Liver (tissue), 9 donors: ENCODE data around the gene ARTN. TPM values are rescaled to one million over a fixed set of nuclear protein-coding genes. Genes with fewer than 3 reads are reported as not detected.

Source experiments
- DNase-seq: peaks from one replicate; pipeline ENCODE4 v3.0.0-alpha.2; 2017; ENCODE audit warnings: low spot score
- H3K27ac ChIP-seq, 2 donors: one replicate each; pipeline ENCODE4 v1.7.0; 2013; ENCODE audit warnings: inconsistent platforms in 2 of 2, low read length in 2 of 2, control low read depth in 1 of 2, low read depth in 1 of 2, mild to moderate bottlenecking in 1 of 2
- H3K27me3 ChIP-seq, 4 donors: one replicate each; pipeline versions ENCODE4 v1.6.1 to v1.7.0; 2013; ENCODE audit warnings: low read length in 3 of 4, inconsistent platforms in 1 of 4, mild to moderate bottlenecking in 1 of 4, moderate library complexity in 1 of 4; ENCODE audit not compliant: control insufficient read depth in 4 of 4, insufficient read depth in 4 of 4
- H3K36me3 ChIP-seq, 4 donors: one replicate each; pipeline versions ENCODE4 v1.6.1 to v1.7.0; 2013; ENCODE audit warnings: low read length in 3 of 4, mild to moderate bottlenecking in 3 of 4, low read depth in 1 of 4, moderate library complexity in 1 of 4; ENCODE audit not compliant: control insufficient read depth in 4 of 4, insufficient read depth in 3 of 4
- H3K4me1 ChIP-seq, 4 donors: one replicate each; pipeline versions ENCODE4 v1.6.1 to v1.7.0; 2013; ENCODE audit warnings: low read length in 3 of 4, mild to moderate bottlenecking in 3 of 4, moderate library complexity in 1 of 4; ENCODE audit not compliant: control insufficient read depth in 4 of 4, insufficient read depth in 4 of 4
- H3K4me3 ChIP-seq, 3 donors: one replicate each; pipeline versions ENCODE4 v1.6.1 to v1.7.0; 2013; ENCODE audit warnings: low read length in 3 of 3, control low read depth in 1 of 3, low read depth in 1 of 3, mild to moderate bottlenecking in 1 of 3
- H3K9ac ChIP-seq, 2 donors: one replicate each; pipeline ENCODE4 v1.7.0; 2013; ENCODE audit warnings: low read length in 2 of 2, mild to moderate bottlenecking in 2 of 2, moderate library complexity in 2 of 2, control low read depth in 1 of 2, low read depth in 1 of 2
- H3K9me3 ChIP-seq, 4 donors: one replicate each; pipeline versions ENCODE4 v1.6.1 to v1.7.0; 2013; ENCODE audit warnings: low read length in 3 of 4; ENCODE audit not compliant: control insufficient read depth in 4 of 4
- ATF3 ChIP-seq: IDR thresholded peaks from 2 replicates; pipeline ENCODE4 v1.6.1; 2016; ENCODE audit warnings: antibody characterized with exemption
- CTCF ChIP-seq: fragments of 150-350 bp; IDR thresholded peaks from 2 replicates; pipeline ENCODE4 v1.5.1; 2017; ENCODE audit warnings: improper control_type of control experiment, low read depth, low read length; ENCODE audit not compliant: missing input control
- FOXA1 ChIP-seq: IDR thresholded peaks from 2 replicates; pipeline ENCODE4 v1.6.1; 2016; ENCODE audit warnings: antibody characterized with exemption
- FOXA2 ChIP-seq: IDR thresholded peaks from 2 replicates; pipeline ENCODE4 v1.6.1; 2016; ENCODE audit warnings: antibody characterized with exemption
- GABPA ChIP-seq, 2 donors: IDR thresholded peaks in 1 of 2; conservative IDR thresholded peaks in 1 of 2; 2 replicates each; pipeline ENCODE4 v1.6.1; 2016; ENCODE audit warnings: antibody characterized with exemption in 2 of 2, mild to moderate bottlenecking in 1 of 2, moderate library complexity in 1 of 2
- HNF4G ChIP-seq: IDR thresholded peaks from 2 replicates; pipeline ENCODE4 v1.6.1; 2016; ENCODE audit warnings: antibody characterized with exemption
- JUND ChIP-seq, 2 donors: IDR thresholded peaks; 2 replicates each; pipeline ENCODE4 v1.6.1; 2016; ENCODE audit warnings: antibody characterized with exemption in 2 of 2
- RAD21 ChIP-seq, 2 donors: IDR thresholded peaks; 2 replicates each; pipeline ENCODE4 v1.6.1; 2016; ENCODE audit warnings: antibody characterized with exemption in 2 of 2, mild to moderate bottlenecking in 2 of 2
- RXRA ChIP-seq, 2 donors: IDR thresholded peaks; 2 replicates each; pipeline ENCODE4 v1.6.1; 2017 to 2018; ENCODE audit warnings: antibody characterized with exemption in 2 of 2, mild to moderate bottlenecking in 1 of 2
- SP1 ChIP-seq: IDR thresholded peaks from 2 replicates; pipeline ENCODE4 v1.6.1; 2018; ENCODE audit warnings: antibody characterized with exemption, mild to moderate bottlenecking
- YY1 ChIP-seq: IDR thresholded peaks from 2 replicates; pipeline ENCODE4 v1.6.1; 2016; ENCODE audit warnings: antibody characterized with exemption, mild to moderate bottlenecking
- WGBS: extraction: QIAGEN DNeasy Blood & Tissue Kit; methylation state at CpG from one replicate; pipeline ENCODE4 v1.1.7; 2013; 5-methylcytosine and 5-hydroxymethylcytosine counted together
- polyA plus RNA-seq, 2 donors: library from polyadenylated mRNA; stranded (reverse) in 1 of 2; unstranded in 1 of 2; fragments of 200-250 nt in 1 of 2; fragments of >200 nt in 1 of 2; fragmentation: Nextera tagmentation in 1 of 2; extraction: Ambion mirVana in 1 of 2; gene quantifications; one replicate each; pipeline versions ENCODE4 v1.2.1 to v1.2.3, GENCODE V29; 2013 to 2015
- total RNA-seq, 2 donors: library from RNA; depleted of rRNA; stranded (reverse); fragments of >200 nt; gene quantifications; one replicate each; pipeline ENCODE4 v1.2.3, GENCODE V29; 2014
- donor health status: healthy.
- donor health status: healthy.
- donor health status: healthy.
- donor health status: healthy.
- donor health status: healthy.

ARTN gene
- total and polyA plus RNA-seq, 4 donors, result 0.05 to 0.08 TPM; not detected in 2

GRCh38 chr1:43934101-43934985 is 742 bp downstream of the ARTN start:
- WGBS, result 38% methylated on average over 13 of the region's 13 CpGs

GRCh38 chr1:43934986-43935324 is 1.4 kb downstream of the ARTN start:
- Histone ChIP-seq H3K9ac (no peak overlapping the region), H3K4me1 (peaks cover 10 to 27% (median 15%) of the 10 kb centered on the region in 4 donors), H3K27ac (no peak overlapping the region), H3K36me3 (peaks cover 0 to 3% (median 0%) of the 10 kb centered on the region in 4 donors), H3K9me3 (no peaks in the 10 kb centered on the region), H3K27me3 (no peaks in the 10 kb centered on the region), H3K4me3 (no peak overlapping the region)
- 69% methylated on average over 5 of the region's 5 CpGs for WGBS
- no peak for DNase-seq
- no peak for TF ChIP-seq JUND (IDR thresholded peaks at IDR 0.05)
- no peak for TF ChIP-seq FOXA2
- no peak for TF ChIP-seq CTCF
- no peak for TF ChIP-seq FOXA1
- no peak for TF ChIP-seq RXRA (IDR thresholded peaks at IDR 0.05)
- TF ChIP-seq GABPA (IDR thresholded peaks at IDR 0.05 in 1 of 2, conservative IDR thresholded peaks at IDR 0.05 in 1 of 2), result no peak
- no peak for TF ChIP-seq RAD21 (IDR thresholded peaks at IDR 0.05)

More at GRCh38 chr1:43934101-43934985, 742 bp downstream of the ARTN start:
- H3K9me3 ChIP-seq, result no peaks in the 10 kb centered on the region
- peaks cover 10 to 27% (median 15%) of the 10 kb centered on the region in 4 donors for H3K4me1 ChIP-seq
- H3K36me3 ChIP-seq, result peaks cover 0 to 4% (median 0%) of the 10 kb centered on the region in 4 donors
- H3K9ac ChIP-seq, result no peak overlapping the region
- TF ChIP-seq YY1 (no peak), SP1 (no peak), HNF4G (no peak), FOXA2 (no peak), RAD21 (IDR thresholded peaks at IDR 0.05) (peak; percentile 67 to 72), ATF3 (no peak), CTCF (peak; percentile 69)
- peak; percentile 76 for DNase-seq
- H3K4me3 ChIP-seq, result no peak overlapping the region
- H3K27ac ChIP-seq, result no peak overlapping the region
- H3K27me3 ChIP-seq, result no peaks in the 10 kb centered on the region
